Stomach (tissue), 4 donors: Measurements from ENCODE around the gene HOXA6.

Experiments used
- EP300 ChIP-seq: sonication (generic); formaldehyde crosslinking; IDR thresholded peaks from one replicate; pipeline ENCODE4 v1.6.1; 2017; ENCODE audit warnings: antibody characterized with exemption
- TF ChIP-seq, protein P1 (sequence below), 7 experiments: fragments of 450-650 bp in 4 of 7; fragments of 200-600 bp in 3 of 7; sonication (generic) in 3 of 7; IDR thresholded peaks; one replicate each; pipeline ENCODE4 v1.5.1; 2016 to 2019; ENCODE audit warnings: antibody characterized with exemption in 7 of 7, control low read depth in 2 of 7, mild to moderate bottlenecking in 1 of 7

DNA sequence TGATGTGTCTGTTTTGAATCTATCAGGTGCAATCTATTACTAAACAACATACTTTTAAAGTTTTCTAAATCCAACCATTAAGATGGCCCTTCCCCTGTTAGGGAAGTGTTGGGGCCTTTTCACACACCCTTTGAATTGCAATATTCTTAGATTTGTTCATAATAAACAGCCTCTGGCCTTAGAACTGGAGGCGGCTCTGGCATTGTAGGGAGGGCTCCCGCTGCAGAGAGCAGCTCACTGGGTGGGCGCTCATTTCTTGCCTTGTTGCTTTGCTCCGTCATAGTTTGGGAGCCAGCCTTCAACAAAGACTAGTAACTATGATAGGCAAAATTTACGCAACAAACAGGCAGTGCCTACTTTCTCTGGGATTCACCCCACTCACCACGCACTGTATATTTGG, 30.8 kb upstream of the HOXA6 start:
- TF ChIP-seq, protein P1, sequence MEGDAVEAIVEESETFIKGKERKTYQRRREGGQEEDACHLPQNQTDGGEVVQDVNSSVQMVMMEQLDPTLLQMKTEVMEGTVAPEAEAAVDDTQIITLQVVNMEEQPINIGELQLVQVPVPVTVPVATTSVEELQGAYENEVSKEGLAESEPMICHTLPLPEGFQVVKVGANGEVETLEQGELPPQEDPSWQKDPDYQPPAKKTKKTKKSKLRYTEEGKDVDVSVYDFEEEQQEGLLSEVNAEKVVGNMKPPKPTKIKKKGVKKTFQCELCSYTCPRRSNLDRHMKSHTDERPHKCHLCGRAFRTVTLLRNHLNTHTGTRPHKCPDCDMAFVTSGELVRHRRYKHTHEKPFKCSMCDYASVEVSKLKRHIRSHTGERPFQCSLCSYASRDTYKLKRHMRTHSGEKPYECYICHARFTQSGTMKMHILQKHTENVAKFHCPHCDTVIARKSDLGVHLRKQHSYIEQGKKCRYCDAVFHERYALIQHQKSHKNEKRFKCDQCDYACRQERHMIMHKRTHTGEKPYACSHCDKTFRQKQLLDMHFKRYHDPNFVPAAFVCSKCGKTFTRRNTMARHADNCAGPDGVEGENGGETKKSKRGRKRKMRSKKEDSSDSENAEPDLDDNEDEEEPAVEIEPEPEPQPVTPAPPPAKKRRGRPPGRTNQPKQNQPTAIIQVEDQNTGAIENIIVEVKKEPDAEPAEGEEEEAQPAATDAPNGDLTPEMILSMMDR (IDR thresholded peaks at IDR 0.05) = no peak
- no peak for TF ChIP-seq EP300
